Ovary (tissue), 9 donors: Measurements from ENCODE around the gene ADAMTS3. TPM values are rescaled to one million over a fixed set of nuclear protein-coding genes. Genes with fewer than 3 reads are reported as not detected.

Experiments
- DNase-seq, 5 donors: peaks; one replicate each; pipeline ENCODE4 v3.0.0-alpha.2; 2019 to 2020
- H3K27ac ChIP-seq, 2 donors: fragments of 200-600 bp; one replicate each; pipeline versions ENCODE4 v1.5.1 to v1.8.0; 2019 to 2022
- H3K27me3 ChIP-seq: fragments of 200-600 bp; one replicate; pipeline ENCODE4 v1.8.0; 2022
- H3K36me3 ChIP-seq: fragments of 200-600 bp; sonication (generic); one replicate; pipeline ENCODE4 v1.5.1; 2019
- H3K4me1 ChIP-seq: one replicate; pipeline ENCODE4 v1.8.1; 2013; ENCODE audit warnings: mild to moderate bottlenecking, moderate library complexity; ENCODE audit not compliant: insufficient read depth
- H3K4me3 ChIP-seq: fragments of 200-600 bp; sonication (generic); one replicate; pipeline ENCODE4 v1.5.1; 2017
- H3K9me3 ChIP-seq, 2 donors: fragments of 200-600 bp in 1 of 2; sonication (generic) in 1 of 2; one replicate each; pipeline versions ENCODE4 v1.5.1 to v1.8.1; 2013 to 2019; ENCODE audit warnings: mild to moderate bottlenecking in 1 of 2, moderate library complexity in 1 of 2
- EP300 ChIP-seq: sonication (generic); formaldehyde crosslinking; IDR thresholded peaks from one replicate; pipeline ENCODE4 v1.6.1; 2017; ENCODE audit warnings: antibody characterized with exemption
- POLR2A ChIP-seq: fragments of 450-650 bp; IDR thresholded peaks from one replicate; pipeline ENCODE4 v1.6.1; 2017; ENCODE audit warnings: antibody characterized with exemption, mild to moderate bottlenecking, moderate library complexity
- WGBS, 3 donors: extraction: QIAGEN DNeasy Blood & Tissue Kit in 1 of 3; methylation state at CpG; one replicate each; pipeline versions ENCODE4 v1.1.5 to v1.1.7; 2013 to 2017; 5-methylcytosine and 5-hydroxymethylcytosine counted together
- intact Hi-C, 4 donors: fragments of 100-400 bp; cut with DNase I; formaldehyde crosslinking; loops; one replicate each; pipeline versions ENCODE4 v1.11.0 to v1.15.1; 2022 to 2023
- polyA plus RNA-seq, 2 donors: library from polyadenylated mRNA; stranded (reverse); fragments of 200-250 nt in 1 of 2; fragments of 350-450 nt in 1 of 2; fragmentation: Illumina TruSeq in 1 of 2; extraction: RNeasy Lipid Tissue Mini Kit (QIAGEN cat#74804) in 1 of 2; gene quantifications; one replicate each; pipeline ENCODE4 v1.2.3, GENCODE V29; 2013 to 2014
- total RNA-seq, 7 donors: library from RNA; depleted of rRNA in 2 of 7; stranded (reverse); fragments of >200 nt in 2 of 7; fragmentation: NEBNext Ultra II Directional in 3 of 7; extraction: Animal tissue kit (Norgen Biotek cat#: 25700) in 3 of 7; gene quantifications; one replicate each; pipeline versions ENCODE4 v1.1.0 to v1.2.4, GENCODE V29; 2016 to 2023
- TF ChIP-seq, protein P1 (sequence below), 3 donors: fragments of 450-650 bp in 2 of 3; fragments of 200-600 bp in 1 of 3; IDR thresholded peaks; one replicate each; pipeline versions ENCODE4 v1.5.1 to v1.8.0; 2016 to 2022; ENCODE audit warnings: antibody characterized with exemption in 3 of 3, mild to moderate bottlenecking in 1 of 3
- donor health status: DM: no; HTN: no; CAD: no; lungs with moderate emphysema.
- donor health status: DM: no; HTN: no; CAD: no.
- donor health status: Bipolar disorder and iron deficiency.
- donor health status: DM: yes; HTN: yes; CAD: no.
- donor health status: DM: no; HTN: no; CAD: no.
- donor health status: DM: yes; HTN: yes; CAD: no.

ADAMTS3 gene
- total and polyA plus RNA-seq, 9 donors, result 1.2 to 6.6 (median 4.6) TPM

DNA sequence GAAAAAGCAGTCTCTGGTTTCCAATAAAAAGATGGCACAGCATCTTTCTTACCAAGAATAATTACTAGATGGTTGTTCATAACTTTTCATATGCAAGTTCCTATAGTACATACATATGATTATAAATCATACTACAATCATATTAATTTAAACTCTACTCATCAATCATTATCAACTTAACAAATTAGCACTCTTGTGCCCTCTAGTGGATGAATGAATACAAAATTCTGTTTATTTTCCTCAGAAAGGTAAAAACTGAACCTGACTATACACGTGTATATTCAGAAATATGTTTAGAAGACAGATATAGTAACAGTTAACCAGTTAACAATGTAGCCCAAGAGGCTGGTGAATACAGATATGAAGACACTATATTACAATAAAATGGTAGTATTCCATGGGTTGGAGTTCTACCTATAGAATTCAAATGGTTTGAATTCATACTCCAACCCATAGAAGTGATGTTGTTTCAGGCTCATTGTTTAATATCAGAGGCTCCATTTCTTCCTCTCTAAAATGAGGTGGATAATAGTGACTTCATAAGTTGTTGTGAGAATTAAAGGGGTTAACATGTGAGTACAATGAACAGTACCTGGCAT, 100.0 kb downstream of the ADAMTS3 start:
- H3K27me3 ChIP-seq, result no peaks in the 10 kb centered on the region
- H3K4me3 ChIP-seq, result no peak overlapping the region
- no peaks in the 10 kb centered on the region for H3K4me1 ChIP-seq
- TF ChIP-seq EP300 (no peak), POLR2A (no peak)
- TF ChIP-seq, protein P1, sequence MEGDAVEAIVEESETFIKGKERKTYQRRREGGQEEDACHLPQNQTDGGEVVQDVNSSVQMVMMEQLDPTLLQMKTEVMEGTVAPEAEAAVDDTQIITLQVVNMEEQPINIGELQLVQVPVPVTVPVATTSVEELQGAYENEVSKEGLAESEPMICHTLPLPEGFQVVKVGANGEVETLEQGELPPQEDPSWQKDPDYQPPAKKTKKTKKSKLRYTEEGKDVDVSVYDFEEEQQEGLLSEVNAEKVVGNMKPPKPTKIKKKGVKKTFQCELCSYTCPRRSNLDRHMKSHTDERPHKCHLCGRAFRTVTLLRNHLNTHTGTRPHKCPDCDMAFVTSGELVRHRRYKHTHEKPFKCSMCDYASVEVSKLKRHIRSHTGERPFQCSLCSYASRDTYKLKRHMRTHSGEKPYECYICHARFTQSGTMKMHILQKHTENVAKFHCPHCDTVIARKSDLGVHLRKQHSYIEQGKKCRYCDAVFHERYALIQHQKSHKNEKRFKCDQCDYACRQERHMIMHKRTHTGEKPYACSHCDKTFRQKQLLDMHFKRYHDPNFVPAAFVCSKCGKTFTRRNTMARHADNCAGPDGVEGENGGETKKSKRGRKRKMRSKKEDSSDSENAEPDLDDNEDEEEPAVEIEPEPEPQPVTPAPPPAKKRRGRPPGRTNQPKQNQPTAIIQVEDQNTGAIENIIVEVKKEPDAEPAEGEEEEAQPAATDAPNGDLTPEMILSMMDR (IDR thresholded peaks at IDR 0.05), result no peak
- intact Hi-C loops, result no loop called here
- no peaks in the 10 kb centered on the region for H3K36me3 ChIP-seq
- DNase-seq, result no peak
- no peaks in the 10 kb centered on the region for H3K9me3 ChIP-seq
- no peak overlapping the region for H3K27ac ChIP-seq
- WGBS, 3 donors, result 8 to 30% (median 14%) methylated on average over 1 of the region's 1 CpG

DNA sequence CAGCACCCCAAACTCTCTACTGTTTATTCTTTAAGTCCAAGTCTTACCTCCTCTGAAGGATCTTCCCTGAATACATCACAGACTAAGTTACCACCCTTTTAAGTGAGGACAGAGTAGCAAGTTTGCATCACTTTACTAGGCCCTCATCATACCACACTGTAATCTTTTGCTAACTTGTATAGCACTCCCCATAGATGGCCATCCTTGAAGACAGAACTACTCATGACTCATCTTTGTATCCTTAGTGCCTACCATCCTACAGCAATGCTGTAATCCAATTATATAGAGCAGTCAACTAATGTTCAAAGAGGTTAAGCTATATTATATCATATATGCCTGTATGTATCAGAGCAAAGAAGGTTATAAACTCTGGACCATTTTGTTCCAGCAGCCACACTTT, 101.4 kb downstream of the ADAMTS3 start:
- TF ChIP-seq, protein P1 (IDR thresholded peaks at IDR 0.05), result no peak
- TF ChIP-seq POLR2A (no peak), EP300 (no peak)
- H3K36me3 ChIP-seq, result no peaks in the 10 kb centered on the region
- intact Hi-C loops, result no loop called here

DNA sequence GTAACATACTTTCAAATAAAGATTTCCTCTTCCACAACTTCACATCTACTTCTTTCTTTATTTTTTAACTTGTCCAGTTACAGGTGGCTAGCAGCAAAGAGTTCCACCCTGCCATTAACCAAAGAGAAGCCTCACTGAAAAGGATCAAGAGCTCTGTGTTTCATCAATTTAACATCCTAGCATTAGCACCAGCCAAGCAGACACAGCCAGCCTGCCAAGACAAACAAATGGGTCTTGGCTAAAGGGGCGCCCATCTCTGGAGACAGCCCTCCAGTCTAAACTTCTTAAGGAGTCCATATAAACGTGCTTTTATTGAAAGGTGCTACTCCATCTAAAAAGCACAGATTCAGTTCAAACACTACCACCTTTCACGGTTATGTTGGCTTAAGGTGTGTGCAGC, 105.3 kb downstream of the ADAMTS3 start:
- TF ChIP-seq POLR2A (no peak), EP300 (no peak)
- TF ChIP-seq, protein P1 (IDR thresholded peaks at IDR 0.05), result no peak
- no peaks in the 10 kb centered on the region for H3K4me1 ChIP-seq
- H3K36me3 ChIP-seq, result no peaks in the 10 kb centered on the region
- H3K9me3 ChIP-seq, result no peaks in the 10 kb centered on the region
- intact Hi-C loops, result no loop called here
- no peak overlapping the region for H3K4me3 ChIP-seq
- H3K27me3 ChIP-seq, result no peaks in the 10 kb centered on the region
- WGBS, 3 donors, result 62 to 65% (median 64%) methylated on average over 3 of the region's 3 CpGs
- H3K27ac ChIP-seq, result no peak overlapping the region
- no peak for DNase-seq

More for the DNA sequence above, 101.4 kb downstream of the ADAMTS3 start:
- H3K27ac ChIP-seq, result no peak overlapping the region
- no peaks in the 10 kb centered on the region for H3K4me1 ChIP-seq
- no peak overlapping the region for H3K4me3 ChIP-seq
- no peak for DNase-seq
- no peaks in the 10 kb centered on the region for H3K27me3 ChIP-seq
- no peaks in the 10 kb centered on the region for H3K9me3 ChIP-seq

DNA sequence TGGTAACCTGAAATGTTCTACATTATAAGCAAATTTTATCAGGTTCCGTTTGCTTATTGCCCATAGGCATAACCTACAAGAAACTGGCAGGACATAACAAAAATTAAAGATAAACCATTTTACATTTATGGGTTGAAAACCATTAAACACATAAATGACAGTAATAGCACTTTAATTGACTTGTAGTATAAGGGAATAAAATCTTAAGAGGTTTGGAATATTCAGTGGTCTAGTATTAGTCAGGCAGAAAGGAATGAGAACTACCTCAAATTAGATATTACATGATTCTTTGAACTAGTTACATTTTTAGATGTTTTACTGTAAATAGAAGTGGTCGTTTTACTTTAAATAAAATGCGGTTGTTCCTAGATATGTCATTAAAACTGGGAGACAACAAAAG, 111.9 kb downstream of the ADAMTS3 start:
- Histone ChIP-seq H3K36me3 (no peaks in the 10 kb centered on the region), H3K4me3 (no peak overlapping the region), H3K27me3 (no peaks in the 10 kb centered on the region), H3K27ac (no peak overlapping the region), H3K4me1 (no peaks in the 10 kb centered on the region), H3K9me3 (no peaks in the 10 kb centered on the region)
- WGBS, 3 donors, result 63 to 76% (median 73%) methylated on average over 3 of the region's 3 CpGs
- TF ChIP-seq POLR2A (no peak), EP300 (no peak)
- TF ChIP-seq, protein P1 (IDR thresholded peaks at IDR 0.05), result no peak
- intact Hi-C loops, result no loop called here
- no peak for DNase-seq
